Measurements from ENCODE around the gene ASAP2. TPM values are rescaled to one million over a fixed set of nuclear protein-coding genes. Genes with fewer than 3 reads are reported as not detected.

ASAP2 gene
- total RNA-seq, 1 donor from 2014 or later: 60.7 TPM

DNA sequence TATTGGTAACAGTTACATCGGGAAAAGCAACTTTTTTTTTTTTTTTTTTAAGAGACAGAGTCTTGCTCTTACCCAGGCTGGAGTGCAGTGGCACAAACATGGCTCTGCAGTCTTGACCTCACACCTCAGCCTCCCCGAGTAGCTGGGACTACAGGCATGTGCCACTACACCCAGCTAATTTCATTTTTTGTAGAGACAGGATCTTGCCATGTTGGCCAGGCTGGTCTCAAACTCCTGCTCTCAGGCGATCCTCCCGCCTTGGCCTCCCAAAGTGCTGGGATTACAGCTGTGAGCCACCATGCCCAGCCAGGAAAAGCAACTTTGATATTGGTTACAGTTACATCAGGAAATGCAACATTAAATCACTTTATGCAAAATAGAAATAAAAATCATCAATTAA is 212.1 kb downstream of the ASAP2 start:
- TF ChIP-seq, protein P1, sequence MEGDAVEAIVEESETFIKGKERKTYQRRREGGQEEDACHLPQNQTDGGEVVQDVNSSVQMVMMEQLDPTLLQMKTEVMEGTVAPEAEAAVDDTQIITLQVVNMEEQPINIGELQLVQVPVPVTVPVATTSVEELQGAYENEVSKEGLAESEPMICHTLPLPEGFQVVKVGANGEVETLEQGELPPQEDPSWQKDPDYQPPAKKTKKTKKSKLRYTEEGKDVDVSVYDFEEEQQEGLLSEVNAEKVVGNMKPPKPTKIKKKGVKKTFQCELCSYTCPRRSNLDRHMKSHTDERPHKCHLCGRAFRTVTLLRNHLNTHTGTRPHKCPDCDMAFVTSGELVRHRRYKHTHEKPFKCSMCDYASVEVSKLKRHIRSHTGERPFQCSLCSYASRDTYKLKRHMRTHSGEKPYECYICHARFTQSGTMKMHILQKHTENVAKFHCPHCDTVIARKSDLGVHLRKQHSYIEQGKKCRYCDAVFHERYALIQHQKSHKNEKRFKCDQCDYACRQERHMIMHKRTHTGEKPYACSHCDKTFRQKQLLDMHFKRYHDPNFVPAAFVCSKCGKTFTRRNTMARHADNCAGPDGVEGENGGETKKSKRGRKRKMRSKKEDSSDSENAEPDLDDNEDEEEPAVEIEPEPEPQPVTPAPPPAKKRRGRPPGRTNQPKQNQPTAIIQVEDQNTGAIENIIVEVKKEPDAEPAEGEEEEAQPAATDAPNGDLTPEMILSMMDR (IDR thresholded peaks at IDR 0.05): no peak
- H3K27ac Mint-ChIP-seq (ENCODE audit: unreplicated experiment): no peak overlapping the region
- DNase-seq (ENCODE audit: low spot score): no peak
- H3K9me3 Mint-ChIP-seq (ENCODE audit: low read depth): no peaks in the 10 kb centered on the region
- peaks cover 39% of the 10 kb centered on the region for H3K4me1 Mint-ChIP-seq (ENCODE audit: low read depth)
- peaks cover 6% of the 10 kb centered on the region for H3K36me3 Mint-ChIP-seq (ENCODE audit: low read depth)
- H3K4me3 Mint-ChIP-seq (ENCODE audit: unreplicated experiment): no peak overlapping the region
- no peaks in the 10 kb centered on the region for H3K27me3 Mint-ChIP-seq (ENCODE audit: low read depth)

DNA sequence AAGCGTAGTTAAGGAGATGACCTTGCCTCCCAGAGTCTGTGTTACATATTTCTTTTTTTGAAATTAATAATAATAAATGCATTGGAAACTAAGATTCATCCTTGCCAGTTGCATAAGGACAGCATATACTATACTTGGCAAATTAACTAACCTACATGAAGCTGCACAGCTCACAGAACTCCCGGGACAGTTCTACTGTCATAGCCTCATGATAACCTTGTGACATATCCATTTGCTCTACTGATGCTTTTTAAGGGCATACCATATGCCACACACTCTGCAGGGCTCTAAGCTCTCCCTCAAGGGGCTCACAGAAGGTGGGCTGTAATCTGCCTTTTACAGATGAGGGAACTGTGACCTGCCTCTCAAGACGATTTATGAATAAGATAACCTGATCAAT is 212.9 kb downstream of the ASAP2 start:
- H3K36me3 Mint-ChIP-seq (ENCODE audit: low read depth): peaks cover 4% of the 10 kb centered on the region
- H3K27me3 Mint-ChIP-seq (ENCODE audit: low read depth): no peaks in the 10 kb centered on the region
- peaks cover 39% of the 10 kb centered on the region for H3K4me1 Mint-ChIP-seq (ENCODE audit: low read depth)
- TF ChIP-seq, protein P1 (IDR thresholded peaks at IDR 0.05): no peak
- no peak overlapping the region for H3K27ac Mint-ChIP-seq (ENCODE audit: unreplicated experiment)
- H3K9me3 Mint-ChIP-seq (ENCODE audit: low read depth): no peaks in the 10 kb centered on the region
- H3K4me3 Mint-ChIP-seq (ENCODE audit: unreplicated experiment): no peak overlapping the region
- no peak for DNase-seq (ENCODE audit: low spot score)

DNA sequence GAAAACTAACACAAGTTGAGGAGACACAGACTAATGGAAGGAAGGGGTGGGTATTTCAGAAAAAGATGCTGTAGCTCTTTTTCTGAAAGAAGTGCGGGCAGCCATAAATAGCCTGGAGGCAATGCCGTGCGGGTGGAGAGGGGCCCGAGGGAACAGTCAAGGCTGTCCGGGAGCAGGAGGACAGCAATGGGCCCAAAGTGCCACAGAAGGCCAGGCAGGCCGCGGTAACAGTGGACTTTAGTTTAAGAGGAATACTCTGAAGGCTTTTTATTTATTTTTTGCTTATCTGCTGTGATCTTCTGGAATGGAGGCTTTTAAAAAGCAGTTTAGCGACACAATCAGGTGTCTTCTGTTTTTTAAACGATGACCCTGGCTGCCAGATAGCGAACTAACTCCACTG is 213.9 kb downstream of the ASAP2 start:
- Mint-ChIP-seq H3K9me3 (ENCODE audit: low read depth) (no peaks in the 10 kb centered on the region), H3K36me3 (ENCODE audit: low read depth) (peaks cover 4% of the 10 kb centered on the region), H3K4me1 (ENCODE audit: low read depth) (peaks cover 39% of the 10 kb centered on the region), H3K4me3 (ENCODE audit: unreplicated experiment) (no peak overlapping the region), H3K27ac (ENCODE audit: unreplicated experiment) (peak overlapping the region; percentile 19), H3K27me3 (ENCODE audit: low read depth) (no peaks in the 10 kb centered on the region)
- TF ChIP-seq, protein P1 (IDR thresholded peaks at IDR 0.05): no peak
- DNase-seq (ENCODE audit: low spot score): no peak

DNA sequence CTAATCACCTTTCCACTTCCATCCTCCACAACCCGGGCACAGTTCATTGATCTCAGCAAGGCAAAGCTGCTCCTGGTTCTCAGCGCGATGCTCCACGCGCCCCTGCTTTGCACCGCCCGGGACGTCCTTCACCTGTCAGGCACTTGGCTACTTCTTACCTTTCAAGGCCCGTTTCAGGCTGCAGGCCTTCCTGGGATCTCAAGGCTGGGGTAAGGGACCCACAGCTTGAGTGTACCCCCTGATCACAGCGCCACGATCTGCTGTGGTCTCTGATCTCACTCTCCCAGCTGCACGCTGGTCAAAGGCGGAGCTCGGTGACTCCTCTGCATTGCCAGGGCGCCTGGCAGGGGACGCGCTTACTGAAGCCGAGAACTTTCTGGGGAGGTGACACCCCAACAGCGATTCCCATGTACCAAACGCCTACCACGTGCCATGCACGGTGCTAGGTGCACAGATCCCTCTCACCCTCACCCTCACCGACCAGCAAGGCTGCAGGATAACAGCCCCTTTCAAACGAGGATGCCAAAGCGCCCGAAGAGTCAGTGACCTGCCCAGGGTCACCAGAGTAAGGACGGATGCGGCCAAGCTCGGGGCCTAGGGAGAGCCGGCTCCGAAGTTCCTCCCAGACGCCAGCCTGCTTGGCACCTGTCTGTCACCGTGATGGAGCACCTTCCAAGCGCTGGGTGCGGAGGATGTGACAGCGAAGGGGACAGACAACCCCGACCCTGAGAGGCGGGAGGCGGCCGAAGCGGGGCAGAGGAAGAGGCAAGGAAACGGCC is 215.9 kb downstream of the ASAP2 start:
- H3K4me1 Mint-ChIP-seq (ENCODE audit: low read depth): peaks cover 29% of the 10 kb centered on the region
- H3K9me3 Mint-ChIP-seq (ENCODE audit: low read depth): no peaks in the 10 kb centered on the region
- no peak overlapping the region for H3K4me3 Mint-ChIP-seq (ENCODE audit: unreplicated experiment)
- no peak for DNase-seq (ENCODE audit: low spot score)
- H3K27me3 Mint-ChIP-seq (ENCODE audit: low read depth): no peaks in the 10 kb centered on the region
- peak overlapping the region; percentile 81 for H3K27ac Mint-ChIP-seq (ENCODE audit: unreplicated experiment)
- H3K36me3 Mint-ChIP-seq (ENCODE audit: low read depth): no peaks in the 10 kb centered on the region
- TF ChIP-seq, protein P1 (IDR thresholded peaks at IDR 0.05): peak; percentile 7

DNA sequence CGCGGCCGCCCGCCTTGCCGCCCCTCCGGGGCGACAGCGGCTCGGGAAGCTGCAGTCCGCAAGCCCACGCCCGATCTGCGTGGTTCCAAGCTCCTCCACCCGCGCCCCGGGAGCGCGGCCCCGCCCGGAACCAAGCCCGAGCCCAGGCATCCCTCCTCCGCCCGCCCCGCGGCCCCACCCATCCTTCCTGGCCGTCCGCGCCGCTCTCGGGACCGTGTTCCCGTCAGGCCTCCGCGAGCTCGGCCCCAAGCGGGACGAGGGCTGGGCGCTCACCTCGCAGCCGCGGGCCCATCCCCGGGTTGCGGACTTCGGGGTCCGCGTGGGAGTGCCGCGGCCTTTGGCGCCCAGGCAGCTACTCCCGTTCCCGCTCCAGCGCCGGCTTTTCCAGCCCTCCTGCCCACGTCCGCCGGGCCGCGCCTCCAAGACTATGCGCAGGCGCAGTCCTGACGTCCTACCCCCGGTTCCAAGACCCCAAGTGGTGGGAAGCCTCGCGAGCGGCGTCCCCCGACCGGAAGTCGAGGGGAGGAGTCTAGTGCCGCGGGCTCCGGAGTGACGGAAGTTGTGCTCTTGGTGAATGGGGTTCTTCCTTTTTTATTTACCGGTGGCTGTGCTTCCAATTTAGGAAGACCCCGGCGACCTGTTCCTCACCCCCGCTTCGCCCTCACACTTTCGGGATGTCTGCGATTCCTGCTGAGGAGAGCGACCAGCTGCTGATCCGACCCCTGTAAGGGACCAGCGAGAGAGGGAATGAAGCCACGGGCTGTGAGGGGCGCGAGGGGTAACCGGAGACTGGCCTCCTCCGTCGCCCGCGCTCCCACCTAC is 216.7 kb downstream of the ASAP2 start, which contains the start of the genes CPSF3 and ITGB1BP1:
TSS of gene CPSF3 (plus strand) at position 555 of the 822 bp plus-strand sequence. CDS start at position 675, 120 bp downstream.
TSS of gene ITGB1BP1 (minus strand) at position 429 of the 822 bp plus-strand sequence. CDS start 4,831 bp downstream, outside the sequence.
- Mint-ChIP-seq H3K9me3 (ENCODE audit: low read depth) (no peaks in the 10 kb centered on the region), H3K4me3 (ENCODE audit: unreplicated experiment) (no peak within 1 kb of the TSS), H3K36me3 (ENCODE audit: low read depth) (no peaks in the 10 kb centered on the region), H3K27me3 (ENCODE audit: low read depth) (no peaks in the 10 kb centered on the region), H3K27ac (ENCODE audit: unreplicated experiment) (peak within 1 kb of the TSS; percentile 81), H3K4me1 (ENCODE audit: low read depth) (peaks cover 25% of the 10 kb centered on the region)
- DNase-seq (ENCODE audit: low spot score): peak; percentile 100
- TF ChIP-seq, protein P1 (IDR thresholded peaks at IDR 0.05): peak; percentile 1

All from chondrocyte (in vitro differentiated cells).